ENCODE data around the gene CYB5B. TPM values are rescaled to one million over a fixed set of nuclear protein-coding genes. Genes with fewer than 3 reads are reported as not detected.

Gene CYB5B
- total and polyA plus RNA-seq, 4 donors, result 41.5 to 75.0 (median 50.4) TPM

GRCh38 chr16:69469807-69470561 is 45.6 kb downstream of the CYB5B start:
- no peak overlapping the region for H3K4me3 ChIP-seq (ENCODE audit: low read length in 2 of 2)
- no peak overlapping the region for H3K27ac ChIP-seq (ENCODE audit: low read depth in 1 of 2, low read length in 2 of 2)
- intact Hi-C loops (cut with DNase I), result no loop called here
- H3K9me3 ChIP-seq (ENCODE audit: control insufficient read depth, low read length), result no peaks in the 10 kb centered on the region
- WGBS, 2 donors, result 85 to 86% methylated on average over 4 of the region's 4 CpGs
- H3K36me3 ChIP-seq (ENCODE audit: control insufficient read depth in 1 of 2, insufficient read depth in 2 of 2, low read length in 1 of 2), result peaks cover 0 to 2% of the 10 kb centered on the region in 2 donors
- no peak for DNase-seq
- no peaks in the 10 kb centered on the region for H3K4me1 ChIP-seq (ENCODE audit: control insufficient read depth in 1 of 2, insufficient read depth in 2 of 2, low read length in 2 of 2)
- no peak for ATAC-seq (ENCODE audit: low FRiP score)
- no peaks in the 10 kb centered on the region for H3K27me3 ChIP-seq (ENCODE audit: control insufficient read depth in 1 of 2, insufficient read depth in 2 of 2, low read length in 1 of 2)

GRCh38 chr16:69471121-69471520 is 46.7 kb downstream of the CYB5B start:
- H3K36me3 ChIP-seq (ENCODE audit: control insufficient read depth in 1 of 2, insufficient read depth in 2 of 2, low read length in 1 of 2), result no peaks in the 10 kb centered on the region
- no peak overlapping the region for H3K27ac ChIP-seq (ENCODE audit: low read depth in 1 of 2, low read length in 2 of 2)
- 91 to 94% methylated on average over 1 of the region's 1 CpG for WGBS, 2 donors
- H3K4me3 ChIP-seq (ENCODE audit: low read length in 2 of 2), result no peak overlapping the region
- H3K27me3 ChIP-seq (ENCODE audit: control insufficient read depth in 1 of 2, insufficient read depth in 2 of 2, low read length in 1 of 2), result no peaks in the 10 kb centered on the region
- intact Hi-C loops (cut with DNase I), result no loop called here
- ATAC-seq (ENCODE audit: low FRiP score) (no peak), DNase-seq (no peak)
- no peaks in the 10 kb centered on the region for H3K9me3 ChIP-seq (ENCODE audit: control insufficient read depth, low read length)
- no peaks in the 10 kb centered on the region for H3K4me1 ChIP-seq (ENCODE audit: control insufficient read depth in 1 of 2, insufficient read depth in 2 of 2, low read length in 2 of 2)

- no peak for ATAC-seq (ENCODE audit: low FRiP score)
- intact Hi-C loops (cut with DNase I), result no loop called here
Observed at GRCh38 chr16:69474408-69474807, 50.0 kb downstream of the CYB5B start.

GRCh38 chr16:69476920-69477443 is 52.6 kb downstream of the CYB5B start:
- no peak for DNase-seq
- H3K4me3 ChIP-seq (ENCODE audit: low read length in 2 of 2), result no peak overlapping the region
- no peaks in the 10 kb centered on the region for H3K4me1 ChIP-seq (ENCODE audit: control insufficient read depth in 1 of 2, insufficient read depth in 2 of 2, low read length in 2 of 2)
- 23% methylated on average over 1 of the region's 1 CpG for WGBS, 2 donors
- no peaks in the 10 kb centered on the region for H3K27me3 ChIP-seq (ENCODE audit: control insufficient read depth in 1 of 2, insufficient read depth in 2 of 2, low read length in 1 of 2)
- no peak overlapping the region for H3K27ac ChIP-seq (ENCODE audit: low read depth in 1 of 2, low read length in 2 of 2)
- intact Hi-C loops (cut with DNase I), result no loop called here
- no peaks in the 10 kb centered on the region for H3K9me3 ChIP-seq (ENCODE audit: control insufficient read depth, low read length)
- peak; percentile 31 for ATAC-seq (ENCODE audit: low FRiP score)
- no peaks in the 10 kb centered on the region for H3K36me3 ChIP-seq (ENCODE audit: control insufficient read depth in 1 of 2, insufficient read depth in 2 of 2, low read length in 1 of 2)

More at GRCh38 chr16:69474408-69474807, 50.0 kb downstream of the CYB5B start:
- Histone ChIP-seq H3K9me3 (ENCODE audit: control insufficient read depth, low read length) (no peaks in the 10 kb centered on the region), H3K36me3 (ENCODE audit: control insufficient read depth in 1 of 2, insufficient read depth in 2 of 2, low read length in 1 of 2) (no peaks in the 10 kb centered on the region), H3K4me1 (ENCODE audit: control insufficient read depth in 1 of 2, insufficient read depth in 2 of 2, low read length in 2 of 2) (no peaks in the 10 kb centered on the region), H3K27me3 (ENCODE audit: control insufficient read depth in 1 of 2, insufficient read depth in 2 of 2, low read length in 1 of 2) (no peaks in the 10 kb centered on the region), H3K27ac (ENCODE audit: low read depth in 1 of 2, low read length in 2 of 2) (no peak overlapping the region), H3K4me3 (ENCODE audit: low read length in 2 of 2) (no peak overlapping the region)
- no peak for DNase-seq

- ATAC-seq (ENCODE audit: low FRiP score) (no peak), DNase-seq (no peak)
- H3K36me3 ChIP-seq (ENCODE audit: control insufficient read depth in 1 of 2, insufficient read depth in 2 of 2, low read length in 1 of 2), result no peaks in the 10 kb centered on the region
- no peak overlapping the region for H3K27ac ChIP-seq (ENCODE audit: low read depth in 1 of 2, low read length in 2 of 2)
- WGBS, 2 donors, result 20 to 32% methylated on average over 6 of the region's 6 CpGs
- H3K27me3 ChIP-seq (ENCODE audit: control insufficient read depth in 1 of 2, insufficient read depth in 2 of 2, low read length in 1 of 2), result no peaks in the 10 kb centered on the region
- no peaks in the 10 kb centered on the region for H3K9me3 ChIP-seq (ENCODE audit: control insufficient read depth, low read length)
- H3K4me3 ChIP-seq (ENCODE audit: low read length in 2 of 2), result no peak overlapping the region
- H3K4me1 ChIP-seq (ENCODE audit: control insufficient read depth in 1 of 2, insufficient read depth in 2 of 2, low read length in 2 of 2), result no peaks in the 10 kb centered on the region
- intact Hi-C loops (cut with DNase I), result no loop called here
Observed at GRCh38 chr16:69477546-69477945, 53.1 kb downstream of the CYB5B start.

- Histone ChIP-seq H3K36me3 (ENCODE audit: control insufficient read depth in 1 of 2, insufficient read depth in 2 of 2, low read length in 1 of 2) (no peaks in the 10 kb centered on the region), H3K27me3 (ENCODE audit: control insufficient read depth in 1 of 2, insufficient read depth in 2 of 2, low read length in 1 of 2) (no peaks in the 10 kb centered on the region), H3K4me3 (ENCODE audit: low read length in 2 of 2) (no peak overlapping the region), H3K4me1 (ENCODE audit: control insufficient read depth in 1 of 2, insufficient read depth in 2 of 2, low read length in 2 of 2) (no peaks in the 10 kb centered on the region), H3K9me3 (ENCODE audit: control insufficient read depth, low read length) (no peaks in the 10 kb centered on the region), H3K27ac (ENCODE audit: low read depth in 1 of 2, low read length in 2 of 2) (no peak overlapping the region)
- WGBS, 2 donors, result 90 to 94% methylated on average over 6 of the region's 6 CpGs
- intact Hi-C loops (cut with DNase I), result no loop called here
- ATAC-seq (ENCODE audit: low FRiP score) (no peak), DNase-seq (no peak)
Observed at GRCh38 chr16:69478685-69479084, 54.3 kb downstream of the CYB5B start.

- no peaks in the 10 kb centered on the region for H3K36me3 ChIP-seq (ENCODE audit: control insufficient read depth in 1 of 2, insufficient read depth in 2 of 2, low read length in 1 of 2)
- DNase-seq, result no peak
- H3K4me1 ChIP-seq (ENCODE audit: control insufficient read depth in 1 of 2, insufficient read depth in 2 of 2, low read length in 2 of 2), result no peaks in the 10 kb centered on the region
- H3K27ac ChIP-seq (ENCODE audit: low read depth in 1 of 2, low read length in 2 of 2), result no peak overlapping the region
- H3K4me3 ChIP-seq (ENCODE audit: low read length in 2 of 2), result no peak overlapping the region
- no peaks in the 10 kb centered on the region for H3K27me3 ChIP-seq (ENCODE audit: control insufficient read depth in 1 of 2, insufficient read depth in 2 of 2, low read length in 1 of 2)
- H3K9me3 ChIP-seq (ENCODE audit: control insufficient read depth, low read length), result no peaks in the 10 kb centered on the region
- ATAC-seq (ENCODE audit: low FRiP score), result no peak
- intact Hi-C loops (cut with DNase I), result loop anchor here (10.0 kb wide), 2 partner anchors 85 kb away; partner anchors contain the start of gene NFAT5 (in 1 of the 2)
- WGBS, 2 donors, result 80 to 83% methylated on average over 3 of the region's 3 CpGs
Observed at GRCh38 chr16:69479775-69480174, 55.4 kb downstream of the CYB5B start.

- Histone ChIP-seq H3K9me3 (ENCODE audit: control insufficient read depth, low read length) (no peaks in the 10 kb centered on the region), H3K4me1 (ENCODE audit: control insufficient read depth in 1 of 2, insufficient read depth in 2 of 2, low read length in 2 of 2) (no peaks in the 10 kb centered on the region), H3K27me3 (ENCODE audit: control insufficient read depth in 1 of 2, insufficient read depth in 2 of 2, low read length in 1 of 2) (no peaks in the 10 kb centered on the region), H3K27ac (ENCODE audit: low read depth in 1 of 2, low read length in 2 of 2) (peak overlapping the region in 1 of 2 donors; percentile 87), H3K4me3 (ENCODE audit: low read length in 2 of 2) (no peak overlapping the region), H3K36me3 (ENCODE audit: control insufficient read depth in 1 of 2, insufficient read depth in 2 of 2, low read length in 1 of 2) (no peaks in the 10 kb centered on the region)
- ATAC-seq (ENCODE audit: low FRiP score) (peak; percentile 93), DNase-seq (peak; percentile 92 to 93)
- intact Hi-C loops (cut with DNase I), result loop anchor here (1.0 to 10.0 kb wide), 4 partner anchors 58 to 87 kb away; partner anchors contain the start of genes NFAT5 (in 2 of the 2) and CYB5B (in 1 of the 2)
- WGBS, 2 donors, result 5 to 7% methylated on average over 12 of the region's 12 CpGs
Observed at GRCh38 chr16:69481901-69482341, 57.5 kb downstream of the CYB5B start.

All from aorta (tissue), 5 donors.